ENCODE data around the gene USP48. TPM values are rescaled to one million over a fixed set of nuclear protein-coding genes. Genes with fewer than 3 reads are reported as not detected.

Gene USP48
- polyA plus RNA-seq, 2 of the 4 experiments (the other 2 are of a cell fraction) = 22.8 to 27.4 TPM

DNA sequence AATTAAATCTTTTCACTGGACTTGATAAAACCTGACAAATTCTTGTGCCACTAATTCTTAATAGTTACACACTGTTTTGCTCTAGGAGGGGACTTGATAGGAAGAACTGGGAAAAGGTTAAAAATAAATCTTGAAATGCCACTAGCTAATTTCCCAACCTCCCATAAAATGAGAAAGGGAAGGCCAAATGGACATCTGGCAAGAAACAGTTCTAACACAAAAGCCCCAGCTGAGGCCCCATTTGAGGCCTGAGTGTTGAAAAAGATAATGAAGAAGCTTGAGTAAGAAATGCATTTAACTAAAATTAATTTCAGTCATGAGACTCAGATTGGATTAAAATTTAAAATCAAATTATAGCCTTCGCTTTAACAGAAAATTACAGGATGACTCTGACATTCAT is 102.6 kb downstream of the USP48 start:
- POLR2A ChIA-PET = no interaction called here
- no peak for ATAC-seq
- Histone ChIP-seq H3K4me2 (no peak overlapping the region), H3K27ac (no peak overlapping the region), H3K4me1 (no peaks in the 10 kb centered on the region), H3K4me3 (no peak overlapping the region), H3K9me3 (peaks cover 9% of the 10 kb centered on the region; the same call in 2 of the 3 replicates)
- 97% methylated on average over 1 of the region's 1 CpG for WGBS (ENCODE audit: missing lambda C conversion rate)
- no peak for FAIRE-seq
- no peak for DNase-seq (ENCODE audit: low read depth in 1 of 2, low spot score in 1 of 2)
- TF ChIP-seq MYC (IDR thresholded peaks at IDR 0.05; ENCODE audit: borderline replicate concordance, low read length) (no peak), HOXA7 (CRISPR knock-in tag; IDR thresholded peaks at IDR 0.05) (no peak), CBX2 (IDR thresholded peaks at IDR 0.05; ENCODE audit: borderline replicate concordance, low read depth) (no peak), EHMT2 (IDR thresholded peaks at IDR 0.05; ENCODE audit: low read depth) (no peak), POLR2AphosphoS2 (conservative IDR thresholded peaks at IDR 0.05; ENCODE audit: low read length) (no peak), CBX8 (IDR thresholded peaks at IDR 0.05) (no peak), RCOR1 (IDR thresholded peaks at IDR 0.05; ENCODE audit: low read depth, low read length) (no peak), CEBPB (IDR thresholded peaks at IDR 0.05) (no peak), RARB (CRISPR knock-in tag; IDR thresholded peaks at IDR 0.05) (no peak), TFCP2L1 (CRISPR knock-in tag; IDR thresholded peaks at IDR 0.05) (no peak)
- TF ChIP-seq, protein P1, sequence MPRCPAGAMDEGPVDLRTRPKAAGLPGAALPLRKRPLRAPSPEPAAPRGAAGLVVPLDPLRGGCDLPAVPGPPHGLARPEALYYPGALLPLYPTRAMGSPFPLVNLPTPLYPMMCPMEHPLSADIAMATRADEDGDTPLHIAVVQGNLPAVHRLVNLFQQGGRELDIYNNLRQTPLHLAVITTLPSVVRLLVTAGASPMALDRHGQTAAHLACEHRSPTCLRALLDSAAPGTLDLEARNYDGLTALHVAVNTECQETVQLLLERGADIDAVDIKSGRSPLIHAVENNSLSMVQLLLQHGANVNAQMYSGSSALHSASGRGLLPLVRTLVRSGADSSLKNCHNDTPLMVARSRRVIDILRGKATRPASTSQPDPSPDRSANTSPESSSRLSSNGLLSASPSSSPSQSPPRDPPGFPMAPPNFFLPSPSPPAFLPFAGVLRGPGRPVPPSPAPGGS (IDR thresholded peaks at IDR 0.05) = no peak
- TF ChIP-seq, protein P2, sequence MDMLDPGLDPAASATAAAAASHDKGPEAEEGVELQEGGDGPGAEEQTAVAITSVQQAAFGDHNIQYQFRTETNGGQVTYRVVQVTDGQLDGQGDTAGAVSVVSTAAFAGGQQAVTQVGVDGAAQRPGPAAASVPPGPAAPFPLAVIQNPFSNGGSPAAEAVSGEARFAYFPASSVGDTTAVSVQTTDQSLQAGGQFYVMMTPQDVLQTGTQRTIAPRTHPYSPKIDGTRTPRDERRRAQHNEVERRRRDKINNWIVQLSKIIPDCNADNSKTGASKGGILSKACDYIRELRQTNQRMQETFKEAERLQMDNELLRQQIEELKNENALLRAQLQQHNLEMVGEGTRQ (IDR thresholded peaks at IDR 0.05) = no peak
- CTCF ChIA-PET = no interaction called here

DNA sequence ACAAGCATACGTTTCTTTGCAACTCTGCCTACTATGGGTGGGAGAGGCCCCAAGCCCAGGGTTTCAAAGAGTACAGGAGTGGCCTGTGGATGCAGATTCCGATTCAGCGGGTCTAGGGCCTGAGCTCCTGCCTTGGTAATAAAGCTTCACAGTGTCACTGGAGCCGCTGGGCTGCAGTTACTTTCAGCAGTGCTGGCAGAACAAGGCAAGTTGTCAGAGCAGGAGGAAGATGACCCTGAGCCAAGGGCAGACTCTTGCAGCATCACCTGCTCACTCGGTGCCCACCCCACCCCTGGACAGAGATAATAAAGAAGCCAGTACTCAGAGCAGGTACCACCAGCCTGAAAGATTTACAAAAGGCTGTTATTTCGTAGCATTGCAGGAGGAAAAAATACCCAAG is 105.8 kb downstream of the USP48 start:
- no peaks in the 10 kb centered on the region for H3K9me3 ChIP-seq
- TF ChIP-seq FOSL2 (IDR thresholded peaks at IDR 0.05) = no peak
- TF ChIP-seq FOSL2 (CRISPR knock-in tag; IDR thresholded peaks at IDR 0.05) = no peak
- TF ChIP-seq, protein P3, sequence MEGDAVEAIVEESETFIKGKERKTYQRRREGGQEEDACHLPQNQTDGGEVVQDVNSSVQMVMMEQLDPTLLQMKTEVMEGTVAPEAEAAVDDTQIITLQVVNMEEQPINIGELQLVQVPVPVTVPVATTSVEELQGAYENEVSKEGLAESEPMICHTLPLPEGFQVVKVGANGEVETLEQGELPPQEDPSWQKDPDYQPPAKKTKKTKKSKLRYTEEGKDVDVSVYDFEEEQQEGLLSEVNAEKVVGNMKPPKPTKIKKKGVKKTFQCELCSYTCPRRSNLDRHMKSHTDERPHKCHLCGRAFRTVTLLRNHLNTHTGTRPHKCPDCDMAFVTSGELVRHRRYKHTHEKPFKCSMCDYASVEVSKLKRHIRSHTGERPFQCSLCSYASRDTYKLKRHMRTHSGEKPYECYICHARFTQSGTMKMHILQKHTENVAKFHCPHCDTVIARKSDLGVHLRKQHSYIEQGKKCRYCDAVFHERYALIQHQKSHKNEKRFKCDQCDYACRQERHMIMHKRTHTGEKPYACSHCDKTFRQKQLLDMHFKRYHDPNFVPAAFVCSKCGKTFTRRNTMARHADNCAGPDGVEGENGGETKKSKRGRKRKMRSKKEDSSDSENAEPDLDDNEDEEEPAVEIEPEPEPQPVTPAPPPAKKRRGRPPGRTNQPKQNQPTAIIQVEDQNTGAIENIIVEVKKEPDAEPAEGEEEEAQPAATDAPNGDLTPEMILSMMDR (IDR thresholded peaks at IDR 0.05) = no peak
- no peak for TF ChIP-seq TP53 (CRISPR knock-in tag; IDR thresholded peaks at IDR 0.05)
- TF ChIP-seq EHMT2 (IDR thresholded peaks at IDR 0.05; ENCODE audit: low read depth) = no peak
- no peak for TF ChIP-seq HOXB5 (CRISPR knock-in tag; IDR thresholded peaks at IDR 0.05)
- TF ChIP-seq RCOR1 (IDR thresholded peaks at IDR 0.05; ENCODE audit: low read depth, low read length) = no peak
- no peak for TF ChIP-seq NR3C1 (IDR thresholded peaks at IDR 0.05)
- no peak for TF ChIP-seq NPAS2 (CRISPR knock-in tag; IDR thresholded peaks at IDR 0.05; ENCODE audit: borderline replicate concordance)
- no peak for TF ChIP-seq POLR2AphosphoS2 (conservative IDR thresholded peaks at IDR 0.05; ENCODE audit: low read length)
- no peak for TF ChIP-seq SREBF2 (IDR thresholded peaks at IDR 0.05)
- TF ChIP-seq, protein P4, sequence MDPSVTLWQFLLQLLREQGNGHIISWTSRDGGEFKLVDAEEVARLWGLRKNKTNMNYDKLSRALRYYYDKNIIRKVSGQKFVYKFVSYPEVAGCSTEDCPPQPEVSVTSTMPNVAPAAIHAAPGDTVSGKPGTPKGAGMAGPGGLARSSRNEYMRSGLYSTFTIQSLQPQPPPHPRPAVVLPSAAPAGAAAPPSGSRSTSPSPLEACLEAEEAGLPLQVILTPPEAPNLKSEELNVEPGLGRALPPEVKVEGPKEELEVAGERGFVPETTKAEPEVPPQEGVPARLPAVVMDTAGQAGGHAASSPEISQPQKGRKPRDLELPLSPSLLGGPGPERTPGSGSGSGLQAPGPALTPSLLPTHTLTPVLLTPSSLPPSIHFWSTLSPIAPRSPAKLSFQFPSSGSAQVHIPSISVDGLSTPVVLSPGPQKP (IDR thresholded peaks at IDR 0.05; ENCODE audit: low read depth, low read length) = no peak
- TF ChIP-seq, protein P5, sequence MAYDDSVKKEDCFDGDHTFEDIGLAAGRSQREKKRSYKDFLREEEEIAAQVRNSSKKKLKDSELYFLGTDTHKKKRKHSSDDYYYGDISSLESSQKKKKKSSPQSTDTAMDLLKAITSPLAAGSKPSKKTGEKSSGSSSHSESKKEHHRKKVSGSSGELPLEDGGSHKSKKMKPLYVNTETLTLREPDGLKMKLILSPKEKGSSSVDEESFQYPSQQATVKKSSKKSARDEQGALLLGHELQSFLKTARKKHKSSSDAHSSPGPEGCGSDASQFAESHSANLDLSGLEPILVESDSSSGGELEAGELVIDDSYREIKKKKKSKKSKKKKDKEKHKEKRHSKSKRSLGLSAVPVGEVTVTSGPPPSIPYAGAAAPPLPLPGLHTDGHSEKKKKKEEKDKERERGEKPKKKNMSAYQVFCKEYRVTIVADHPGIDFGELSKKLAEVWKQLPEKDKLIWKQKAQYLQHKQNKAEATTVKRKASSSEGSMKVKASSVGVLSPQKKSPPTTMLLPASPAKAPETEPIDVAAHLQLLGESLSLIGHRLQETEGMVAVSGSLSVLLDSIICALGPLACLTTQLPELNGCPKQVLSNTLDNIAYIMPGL (CRISPR knock-in tag; IDR thresholded peaks at IDR 0.05; ENCODE audit: borderline replicate concordance) = no peak
- TF ChIP-seq, protein P6, sequence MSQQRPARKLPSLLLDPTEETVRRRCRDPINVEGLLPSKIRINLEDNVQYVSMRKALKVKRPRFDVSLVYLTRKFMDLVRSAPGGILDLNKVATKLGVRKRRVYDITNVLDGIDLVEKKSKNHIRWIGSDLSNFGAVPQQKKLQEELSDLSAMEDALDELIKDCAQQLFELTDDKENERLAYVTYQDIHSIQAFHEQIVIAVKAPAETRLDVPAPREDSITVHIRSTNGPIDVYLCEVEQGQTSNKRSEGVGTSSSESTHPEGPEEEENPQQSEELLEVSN (IDR thresholded peaks at IDR 0.05; ENCODE audit: borderline replicate concordance, low read depth) = no peak
- TF ChIP-seq, protein P7, sequence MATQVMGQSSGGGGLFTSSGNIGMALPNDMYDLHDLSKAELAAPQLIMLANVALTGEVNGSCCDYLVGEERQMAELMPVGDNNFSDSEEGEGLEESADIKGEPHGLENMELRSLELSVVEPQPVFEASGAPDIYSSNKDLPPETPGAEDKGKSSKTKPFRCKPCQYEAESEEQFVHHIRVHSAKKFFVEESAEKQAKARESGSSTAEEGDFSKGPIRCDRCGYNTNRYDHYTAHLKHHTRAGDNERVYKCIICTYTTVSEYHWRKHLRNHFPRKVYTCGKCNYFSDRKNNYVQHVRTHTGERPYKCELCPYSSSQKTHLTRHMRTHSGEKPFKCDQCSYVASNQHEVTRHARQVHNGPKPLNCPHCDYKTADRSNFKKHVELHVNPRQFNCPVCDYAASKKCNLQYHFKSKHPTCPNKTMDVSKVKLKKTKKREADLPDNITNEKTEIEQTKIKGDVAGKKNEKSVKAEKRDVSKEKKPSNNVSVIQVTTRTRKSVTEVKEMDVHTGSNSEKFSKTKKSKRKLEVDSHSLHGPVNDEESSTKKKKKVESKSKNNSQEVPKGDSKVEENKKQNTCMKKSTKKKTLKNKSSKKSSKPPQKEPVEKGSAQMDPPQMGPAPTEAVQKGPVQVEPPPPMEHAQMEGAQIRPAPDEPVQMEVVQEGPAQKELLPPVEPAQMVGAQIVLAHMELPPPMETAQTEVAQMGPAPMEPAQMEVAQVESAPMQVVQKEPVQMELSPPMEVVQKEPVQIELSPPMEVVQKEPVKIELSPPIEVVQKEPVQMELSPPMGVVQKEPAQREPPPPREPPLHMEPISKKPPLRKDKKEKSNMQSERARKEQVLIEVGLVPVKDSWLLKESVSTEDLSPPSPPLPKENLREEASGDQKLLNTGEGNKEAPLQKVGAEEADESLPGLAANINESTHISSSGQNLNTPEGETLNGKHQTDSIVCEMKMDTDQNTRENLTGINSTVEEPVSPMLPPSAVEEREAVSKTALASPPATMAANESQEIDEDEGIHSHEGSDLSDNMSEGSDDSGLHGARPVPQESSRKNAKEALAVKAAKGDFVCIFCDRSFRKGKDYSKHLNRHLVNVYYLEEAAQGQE (IDR thresholded peaks at IDR 0.05) = no peak
- TF ChIP-seq JUN (IDR thresholded peaks at IDR 0.05) = no peak
- H3K27ac ChIP-seq = no peak overlapping the region
- ChIA-PET POLR2A (no interaction called here), CTCF (no interaction called here)
- no peak for FAIRE-seq
- ATAC-seq = no peak
- H3K4me1 ChIP-seq = no peaks in the 10 kb centered on the region
- no peak for DNase-seq (ENCODE audit: low read depth in 1 of 2, low spot score in 1 of 2)
- H3K4me3 ChIP-seq = no peak overlapping the region
- WGBS (ENCODE audit: missing lambda C conversion rate) = 91% methylated on average over 5 of the region's 6 CpGs
- no peak overlapping the region for H3K4me2 ChIP-seq
